Osteocyte (in vitro differentiated cells): ENCODE results near the gene RAMP1. TPM values are rescaled to one million over a fixed set of nuclear protein-coding genes. Genes with fewer than 3 reads are reported as not detected.

Source experiments
- DNase-seq: peaks from one replicate; pipeline ENCODE4 v3.0.0; 2021; ENCODE audit warnings: mixed read lengths; ENCODE audit not compliant: unreplicated experiment; ENCODE audit errors: extremely low spot score
- H3K27ac Mint-ChIP-seq: one replicate; pipeline ENCODE4 v1.8.0; 2021; ENCODE audit warnings: mild to moderate bottlenecking, mixed read lengths; ENCODE audit not compliant: unreplicated experiment
- H3K27me3 Mint-ChIP-seq: one replicate; pipeline ENCODE4 v1.8.0; 2021; ENCODE audit warnings: mixed read lengths; ENCODE audit not compliant: unreplicated experiment
- H3K36me3 Mint-ChIP-seq: one replicate; pipeline ENCODE4 v1.8.0; 2021; ENCODE audit warnings: mixed read lengths; ENCODE audit not compliant: unreplicated experiment
- H3K4me1 Mint-ChIP-seq: one replicate; pipeline ENCODE4 v1.8.0; 2021; ENCODE audit warnings: mixed read lengths; ENCODE audit not compliant: unreplicated experiment
- H3K4me3 Mint-ChIP-seq: one replicate; pipeline ENCODE4 v1.8.0; 2021; ENCODE audit warnings: mild to moderate bottlenecking, moderate library complexity, mixed read lengths; ENCODE audit not compliant: unreplicated experiment
- H3K9me3 Mint-ChIP-seq: one replicate; pipeline ENCODE4 v1.8.0; 2021; ENCODE audit warnings: mixed read lengths; ENCODE audit not compliant: unreplicated experiment
- CTCF ChIP-seq: fragments of 200-600 bp; sonication (generic); IDR thresholded peaks from 2 replicates; pipeline ENCODE4 v1.5.0; 2021; ENCODE audit warnings: antibody characterized with exemption, mild to moderate bottlenecking, moderate library complexity
- total RNA-seq: library from RNA; stranded (reverse); gene quantifications from 2 replicates; pipeline ENCODE4 v1.2.1, GENCODE V29; 2021

The RAMP1 gene
- total RNA-seq, 1 donor from 2014 or later = 93.4 TPM

DNA sequence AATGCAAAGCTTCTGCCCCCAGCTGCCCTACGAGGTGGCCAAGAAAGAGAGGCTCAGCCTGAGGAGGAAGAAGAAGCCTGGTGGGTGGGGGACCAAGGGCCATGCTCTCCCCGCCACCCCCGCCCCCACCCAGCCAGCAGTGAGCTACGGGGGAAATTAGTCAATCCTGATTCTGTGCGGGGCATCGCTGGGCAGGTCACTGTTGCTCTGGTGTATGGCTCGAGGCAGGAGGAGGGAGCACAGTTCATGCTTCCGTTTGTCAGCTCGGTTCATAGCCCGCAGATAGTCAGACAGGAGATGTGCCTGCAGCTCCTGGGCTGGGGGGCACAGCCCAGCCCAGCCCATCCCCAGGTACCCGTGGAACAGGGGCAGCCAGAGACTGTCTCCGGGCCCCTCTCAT is 17.1 kb downstream of the RAMP1 start:
- peaks cover 6% of the 10 kb centered on the region for H3K36me3 Mint-ChIP-seq
- peaks cover 59% of the 10 kb centered on the region for H3K4me1 Mint-ChIP-seq
- DNase-seq = no peak
- TF ChIP-seq CTCF = no peak
- peak overlapping the region; percentile 76 for H3K27ac Mint-ChIP-seq
- no peaks in the 10 kb centered on the region for H3K27me3 Mint-ChIP-seq
- no peaks in the 10 kb centered on the region for H3K9me3 Mint-ChIP-seq
- no peak overlapping the region for H3K4me3 Mint-ChIP-seq

DNA sequence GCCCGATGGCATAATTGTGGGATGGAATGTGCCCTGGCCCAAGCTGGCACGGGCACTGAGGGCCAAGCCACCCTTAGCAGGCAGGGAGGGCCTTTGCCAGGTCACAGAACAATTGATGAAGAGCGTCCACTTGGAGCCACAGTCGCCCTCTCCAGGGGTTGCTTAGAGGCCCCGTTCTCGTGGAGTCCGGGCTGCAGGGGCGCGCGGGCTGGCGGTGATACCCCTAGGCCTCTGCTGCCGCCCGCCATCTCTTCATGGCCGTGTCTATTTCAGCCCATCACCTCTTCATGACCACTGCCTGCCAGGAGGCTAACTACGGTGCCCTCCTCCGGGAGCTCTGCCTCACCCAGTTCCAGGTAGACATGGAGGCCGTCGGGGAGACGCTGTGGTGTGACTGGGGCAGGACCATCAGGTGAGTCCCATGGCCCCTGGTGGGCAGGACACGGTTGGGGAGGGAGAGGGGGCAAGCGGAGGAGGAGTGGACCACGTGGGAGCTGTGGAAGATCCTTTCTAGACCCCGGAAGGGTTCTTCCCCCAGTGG is 17.6 kb downstream of the RAMP1 start:
- Mint-ChIP-seq H3K27me3 (no peaks in the 10 kb centered on the region), H3K4me3 (no peak overlapping the region), H3K27ac (peak overlapping the region; percentile 76), H3K36me3 (peaks cover 11% of the 10 kb centered on the region), H3K4me1 (peaks cover 57% of the 10 kb centered on the region), H3K9me3 (no peaks in the 10 kb centered on the region)
- DNase-seq = no peak
- no peak for TF ChIP-seq CTCF

- H3K4me3 Mint-ChIP-seq = no peak overlapping the region
- no peaks in the 10 kb centered on the region for H3K9me3 Mint-ChIP-seq
- H3K27ac Mint-ChIP-seq = peak overlapping the region; percentile 76
- TF ChIP-seq CTCF = no peak
- peaks cover 18% of the 10 kb centered on the region for H3K36me3 Mint-ChIP-seq
- no peaks in the 10 kb centered on the region for H3K27me3 Mint-ChIP-seq
- peaks cover 55% of the 10 kb centered on the region for H3K4me1 Mint-ChIP-seq
- DNase-seq = no peak
These were observed 18.3 kb downstream of the RAMP1 start for GRCh38 chr2:237877576-237878307.

- DNase-seq = no peak
- H3K27me3 Mint-ChIP-seq = no peaks in the 10 kb centered on the region
These were observed 19.1 kb downstream of the RAMP1 start for GRCh38 chr2:237878321-237879057.

More at GRCh38 chr2:237878321-237879057, 19.1 kb downstream of the RAMP1 start:
- H3K36me3 Mint-ChIP-seq = peaks cover 22% of the 10 kb centered on the region
- no peak for TF ChIP-seq CTCF
- no peak overlapping the region for H3K4me3 Mint-ChIP-seq
- peaks cover 48% of the 10 kb centered on the region for H3K4me1 Mint-ChIP-seq
- peak overlapping the region; percentile 75 for H3K27ac Mint-ChIP-seq
- H3K9me3 Mint-ChIP-seq = no peaks in the 10 kb centered on the region
